ENCODE measurements around the gene IL23R. TPM values are rescaled to one million over a fixed set of nuclear protein-coding genes. Genes with fewer than 3 reads are reported as not detected.
"Not testable (repeated sequence)": the region's sequence is repeated elsewhere in the genome, so short reads cannot be mapped to it uniquely, and the experiment has no call there.

Gene IL23R
- not detected in 2 replicates for total RNA-seq (2014; rRNA removed; shearing (Covaris generic))

- DNase-seq (ENCODE audit: low read depth), result no peak
These were observed at the start of gene IL23R for GRCh38 chr1:67166196-67166595. Gene IL23R, plus strand, starts transcription at chr1:67166454. Its CDS starts 1,667 bp downstream, at chr1:67168121.

- DNase-seq (ENCODE audit: low read depth), result peak; percentile 9
These were observed 48.1 kb upstream of the IL23R start for GRCh38 chr1:67118191-67118590.

- no peak for DNase-seq (ENCODE audit: low read depth)
These were observed 47.6 kb upstream of the IL23R start for GRCh38 chr1:67118646-67119045.

- DNase-seq (ENCODE audit: low read depth), result no peak
These were observed 45.2 kb upstream of the IL23R start for GRCh38 chr1:67120855-67121619.

- DNase-seq (ENCODE audit: low read depth), result peak; percentile 6
These were observed 41.8 kb upstream of the IL23R start for GRCh38 chr1:67124455-67124854.

GRCh38 chr1:67126111-67126746, 40.0 kb upstream of the IL23R start:
- DNase-seq (ENCODE audit: low read depth), result peak; percentile 50

GRCh38 chr1:67126974-67127373, 39.3 kb upstream of the IL23R start:
- no peak for DNase-seq (ENCODE audit: low read depth)

GRCh38 chr1:67130673-67131072, 35.6 kb upstream of the IL23R start:
- DNase-seq (ENCODE audit: low read depth), result no peak

GRCh38 chr1:67133177-67133576, 33.1 kb upstream of the IL23R start:
- no peak for DNase-seq (ENCODE audit: low read depth)

GRCh38 chr1:67134695-67135094, 31.6 kb upstream of the IL23R start, which contains the start of gene C1orf141:
Gene C1orf141, minus strand, starts transcription at chr1:67134970. Its CDS starts 7,730 bp downstream, at chr1:67127240.
- no peak for DNase-seq (ENCODE audit: low read depth)

- DNase-seq (ENCODE audit: low read depth), result peak; percentile 7
These were observed 30.9 kb upstream of the IL23R start for GRCh38 chr1:67135354-67135753.

- DNase-seq (ENCODE audit: low read depth), result no peak
These were observed 28.9 kb upstream of the IL23R start for GRCh38 chr1:67137307-67137753.

GRCh38 chr1:67138813-67139499, 27.3 kb upstream of the IL23R start:
- DNase-seq (ENCODE audit: low read depth), result no peak

- no peak for DNase-seq (ENCODE audit: low read depth)
These were observed 25.8 kb upstream of the IL23R start for GRCh38 chr1:67140460-67140859.

GRCh38 chr1:67141832-67142231, 24.4 kb upstream of the IL23R start:
- DNase-seq (ENCODE audit: low read depth), result not testable (repeated sequence)

- DNase-seq (ENCODE audit: low read depth), result no peak
These were observed 23.3 kb upstream of the IL23R start for GRCh38 chr1:67142931-67143330.

- DNase-seq (ENCODE audit: low read depth), result no peak
These were observed 22.3 kb upstream of the IL23R start for GRCh38 chr1:67143966-67144365.

GRCh38 chr1:67144696-67145095, 21.6 kb upstream of the IL23R start:
- peak; percentile 7 for DNase-seq (ENCODE audit: low read depth)

GRCh38 chr1:67146101-67146500, 20.2 kb upstream of the IL23R start:
- DNase-seq (ENCODE audit: low read depth), result no peak

GRCh38 chr1:67146539-67146938, 19.7 kb upstream of the IL23R start:
- DNase-seq (ENCODE audit: low read depth), result no peak

GRCh38 chr1:67147973-67148372, 18.3 kb upstream of the IL23R start:
- not testable (repeated sequence) for DNase-seq (ENCODE audit: low read depth)

GRCh38 chr1:67148516-67149178, 17.6 kb upstream of the IL23R start:
- peak; percentile 37 for DNase-seq (ENCODE audit: low read depth)
